Thyroid gland (tissue), 4 donors: ENCODE results near the gene UBE2O. TPM values are rescaled to one million over a fixed set of nuclear protein-coding genes. Genes with fewer than 3 reads are reported as not detected.

ENCODE experiments used
- DNase-seq, 2 donors: peaks; one replicate each; pipeline ENCODE4 v3.0.0-alpha.2; 2019
- H3K27ac ChIP-seq, 3 donors: fragments of 200-600 bp; sonication (generic); 1 replicate in 2 of 3; 2 replicates in 1 of 3; pipeline ENCODE4 v1.5.1; 2016 to 2019; ENCODE audit warnings: mild to moderate bottlenecking in 1 of 3, moderate library complexity in 1 of 3
- H3K27me3 ChIP-seq: fragments of 200-600 bp; sonication (generic); one replicate; pipeline ENCODE4 v1.5.1; 2019
- H3K36me3 ChIP-seq, 2 donors: fragments of 200-600 bp; sonication (generic); one replicate each; pipeline ENCODE4 v1.5.1; 2016 to 2019
- H3K4me1 ChIP-seq, 2 donors: fragments of 200-600 bp; sonication (generic); one replicate each; pipeline ENCODE4 v1.5.1; 2017 to 2019
- H3K4me3 ChIP-seq, 3 donors: fragments of 200-600 bp; sonication (generic); replicated peaks in 1 of 3; 1 replicate in 2 of 3; 2 replicates in 1 of 3; pipeline ENCODE4 v1.5.1; 2016; ENCODE audit warnings: mild to moderate bottlenecking in 1 of 3
- H3K9me3 ChIP-seq: fragments of 200-600 bp; sonication (generic); one replicate; pipeline ENCODE4 v1.5.1; 2017
- CTCF ChIP-seq, 6 experiments: fragments of 200-600 bp in 3 of 6; fragments of 450-650 bp in 3 of 6; sonication (generic) in 3 of 6; IDR thresholded peaks; one replicate each; pipeline ENCODE4 v1.5.1; 2016 to 2019; ENCODE audit warnings: antibody characterized with exemption in 6 of 6, mild to moderate bottlenecking in 2 of 6, inconsistent platforms in 1 of 6, moderate library complexity in 1 of 6
- POLR2A ChIP-seq, 2 donors: fragments of 450-650 bp; IDR thresholded peaks; one replicate each; pipeline ENCODE4 v1.6.1; 2017; ENCODE audit warnings: antibody characterized with exemption in 2 of 2, mild to moderate bottlenecking in 2 of 2, moderate library complexity in 1 of 2
- WGBS, 2 donors: methylation state at CpG; one replicate each; pipeline ENCODE4 v1.1.5; 2017; 5-methylcytosine and 5-hydroxymethylcytosine counted together
- intact Hi-C: fragments of 100-400 bp; cut with DNase I; formaldehyde crosslinking; loops from one replicate; pipeline ENCODE4 v1.15.1; 2023
- total RNA-seq, 4 donors: library from RNA; depleted of rRNA; stranded (reverse); fragments of >200 nt; gene quantifications; one replicate each; pipeline ENCODE4 v1.2.3, GENCODE V29; 2016

Gene UBE2O
- total RNA-seq, 4 donors from 2014 or later, result 26.3 to 47.9 (median 37.3) TPM

- intact Hi-C loops, result no loop called here
- H3K4me3 ChIP-seq, result no peak overlapping the region
- TF ChIP-seq POLR2A (IDR thresholded peaks at IDR 0.05) (no peak), CTCF (IDR thresholded peaks at IDR 0.05) (no peak)
- H3K27ac ChIP-seq, result no peak overlapping the region
- H3K27me3 ChIP-seq, result no peaks in the 10 kb centered on the region
- WGBS, 2 donors, result 78 to 84% methylated on average over 9 to 10 of the region's 10 CpGs
- peaks cover 0 to 14% of the 10 kb centered on the region in 2 donors for H3K4me1 ChIP-seq
- DNase-seq, result no peak
- no peaks in the 10 kb centered on the region for H3K36me3 ChIP-seq
- H3K9me3 ChIP-seq, result no peaks in the 10 kb centered on the region
Measured at GRCh38 chr17:76369379-76369778, 83.6 kb downstream of the UBE2O start.

GRCh38 chr17:76368545-76368944 lies 84.4 kb downstream of the UBE2O start:
- Histone ChIP-seq H3K27me3 (no peaks in the 10 kb centered on the region), H3K4me3 (no peak overlapping the region), H3K27ac (no peak overlapping the region), H3K9me3 (no peaks in the 10 kb centered on the region), H3K36me3 (no peaks in the 10 kb centered on the region), H3K4me1 (peaks cover 0 to 11% of the 10 kb centered on the region in 2 donors)
- DNase-seq, result no peak
- WGBS, 2 donors, result 77 to 89% methylated on average over 10 to 11 of the region's 11 CpGs
- intact Hi-C loops, result no loop called here
- TF ChIP-seq CTCF (IDR thresholded peaks at IDR 0.05), result no peak
- TF ChIP-seq POLR2A (IDR thresholded peaks at IDR 0.05), result no peak

GRCh38 chr17:76367642-76368041 lies 85.3 kb downstream of the UBE2O start:
- no peaks in the 10 kb centered on the region for H3K36me3 ChIP-seq
- H3K9me3 ChIP-seq, result no peaks in the 10 kb centered on the region
- H3K4me3 ChIP-seq, result no peak overlapping the region
- no peak for DNase-seq
- H3K4me1 ChIP-seq, result peaks cover 0 to 4% of the 10 kb centered on the region in 2 donors
- WGBS, 2 donors, result 76 to 77% methylated on average over 6 of the region's 6 CpGs
- intact Hi-C loops, result no loop called here
- no peak for TF ChIP-seq CTCF (IDR thresholded peaks at IDR 0.05)
- no peak overlapping the region for H3K27ac ChIP-seq
- H3K27me3 ChIP-seq, result no peaks in the 10 kb centered on the region

DNA sequence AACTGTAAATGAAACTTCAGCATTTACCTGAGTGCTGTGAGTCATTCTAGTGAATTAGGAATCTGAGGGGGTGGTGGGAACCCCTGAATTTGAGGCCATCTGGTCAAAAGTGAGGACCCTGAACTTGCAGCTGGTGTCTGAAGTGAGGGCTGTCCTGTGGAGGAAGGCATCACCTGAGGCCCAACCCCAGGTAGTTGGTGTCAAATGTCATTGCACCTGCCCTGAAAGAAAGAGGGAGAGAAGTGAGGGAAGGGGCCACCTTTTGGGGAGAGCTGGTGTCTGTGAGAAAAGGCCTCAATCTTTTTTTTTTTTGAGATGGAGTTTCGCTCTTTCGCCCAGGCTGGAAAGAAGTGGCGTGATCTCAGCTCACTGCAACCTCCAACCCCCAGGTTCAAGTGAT lies 86.7 kb downstream of the UBE2O start:
- 96 to 97% methylated on average over 3 of the region's 3 CpGs for WGBS, 2 donors
- Histone ChIP-seq H3K36me3 (no peaks in the 10 kb centered on the region), H3K9me3 (no peaks in the 10 kb centered on the region), H3K4me3 (no peak overlapping the region), H3K4me1 (peaks cover 0 to 16% of the 10 kb centered on the region in 2 donors), H3K27ac (no peak overlapping the region), H3K27me3 (no peaks in the 10 kb centered on the region)
- intact Hi-C loops, result no loop called here
- no peak for TF ChIP-seq CTCF (IDR thresholded peaks at IDR 0.05)
- no peak for TF ChIP-seq POLR2A (IDR thresholded peaks at IDR 0.05)
- DNase-seq, result no peak

- Histone ChIP-seq H3K9me3 (no peaks in the 10 kb centered on the region), H3K27me3 (no peaks in the 10 kb centered on the region), H3K36me3 (no peaks in the 10 kb centered on the region), H3K27ac (no peak overlapping the region), H3K4me1 (peaks cover 0 to 15% of the 10 kb centered on the region in 2 donors), H3K4me3 (no peak overlapping the region)
- 68 to 72% methylated on average over 10 to 12 of the region's 12 CpGs for WGBS, 2 donors
- intact Hi-C loops, result no loop called here
- TF ChIP-seq POLR2A (IDR thresholded peaks at IDR 0.05), result no peak
- no peak for TF ChIP-seq CTCF (IDR thresholded peaks at IDR 0.05)
- DNase-seq, result no peak
Measured at GRCh38 chr17:76365256-76365903, 87.6 kb downstream of the UBE2O start.
